ENCODE measurements around the gene ZNF90. TPM values are rescaled to one million over a fixed set of nuclear protein-coding genes. Genes with fewer than 3 reads are reported as not detected.
"Not testable (repeated sequence)": the region's sequence is repeated elsewhere in the genome, so short reads cannot be mapped to it uniquely, and the experiment has no call there.

ZNF90 gene
- total RNA-seq, 4 donors from 2014 or later, result 0.22 to 0.42 TPM; not detected in 2

DNA sequence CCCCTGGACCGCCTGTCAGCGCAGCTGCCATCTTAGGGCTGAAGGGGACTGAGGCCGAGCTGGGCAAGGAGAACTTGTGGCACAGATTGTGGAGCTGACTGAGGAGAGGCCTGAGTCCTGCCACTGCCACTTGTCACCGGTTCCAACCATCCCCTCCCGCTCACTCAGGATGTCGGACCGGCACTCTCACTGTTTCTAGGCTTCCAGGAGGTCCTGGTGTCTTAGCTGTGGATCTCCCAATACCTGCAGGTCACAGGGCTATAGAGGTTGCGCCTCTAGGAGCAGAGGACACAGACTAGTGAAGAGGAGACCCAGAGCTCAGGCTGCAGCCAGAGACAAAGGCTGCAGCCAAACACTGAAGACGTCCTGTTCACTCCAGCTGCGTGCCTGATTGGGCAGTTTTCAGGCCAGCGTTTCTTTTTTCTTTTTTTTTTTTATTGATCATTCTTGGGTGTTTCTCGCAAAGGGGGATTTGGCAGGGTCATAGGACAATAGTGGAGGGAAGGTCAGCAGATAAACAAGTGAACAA, 73.9 kb downstream of the ZNF90 start:
- DNase-seq (no peak), ATAC-seq (no peak)
- H3K4me3 ChIP-seq, result no peak overlapping the region
- no peaks in the 10 kb centered on the region for H3K9me3 ChIP-seq
- no peaks in the 10 kb centered on the region for H3K27me3 ChIP-seq
- TF ChIP-seq, protein P1, sequence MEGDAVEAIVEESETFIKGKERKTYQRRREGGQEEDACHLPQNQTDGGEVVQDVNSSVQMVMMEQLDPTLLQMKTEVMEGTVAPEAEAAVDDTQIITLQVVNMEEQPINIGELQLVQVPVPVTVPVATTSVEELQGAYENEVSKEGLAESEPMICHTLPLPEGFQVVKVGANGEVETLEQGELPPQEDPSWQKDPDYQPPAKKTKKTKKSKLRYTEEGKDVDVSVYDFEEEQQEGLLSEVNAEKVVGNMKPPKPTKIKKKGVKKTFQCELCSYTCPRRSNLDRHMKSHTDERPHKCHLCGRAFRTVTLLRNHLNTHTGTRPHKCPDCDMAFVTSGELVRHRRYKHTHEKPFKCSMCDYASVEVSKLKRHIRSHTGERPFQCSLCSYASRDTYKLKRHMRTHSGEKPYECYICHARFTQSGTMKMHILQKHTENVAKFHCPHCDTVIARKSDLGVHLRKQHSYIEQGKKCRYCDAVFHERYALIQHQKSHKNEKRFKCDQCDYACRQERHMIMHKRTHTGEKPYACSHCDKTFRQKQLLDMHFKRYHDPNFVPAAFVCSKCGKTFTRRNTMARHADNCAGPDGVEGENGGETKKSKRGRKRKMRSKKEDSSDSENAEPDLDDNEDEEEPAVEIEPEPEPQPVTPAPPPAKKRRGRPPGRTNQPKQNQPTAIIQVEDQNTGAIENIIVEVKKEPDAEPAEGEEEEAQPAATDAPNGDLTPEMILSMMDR (IDR thresholded peaks at IDR 0.05 in 4 of 5, conservative IDR thresholded peaks at IDR 0.05 in 1 of 5), result no peak
- TF ChIP-seq POLR2A (IDR thresholded peaks at IDR 0.05), result no peak
- no peaks in the 10 kb centered on the region for H3K4me1 ChIP-seq
- H3K27ac ChIP-seq, result no peak overlapping the region
- in situ Hi-C loops (cut with MboI; ENCODE audit: low sequenced_read_pairs in 4 of 4), result no loop called here
- intact Hi-C loops (cut with DNase I; ENCODE audit: low total_unique reads), result no loop called here
- no peaks in the 10 kb centered on the region for H3K36me3 ChIP-seq

DNA sequence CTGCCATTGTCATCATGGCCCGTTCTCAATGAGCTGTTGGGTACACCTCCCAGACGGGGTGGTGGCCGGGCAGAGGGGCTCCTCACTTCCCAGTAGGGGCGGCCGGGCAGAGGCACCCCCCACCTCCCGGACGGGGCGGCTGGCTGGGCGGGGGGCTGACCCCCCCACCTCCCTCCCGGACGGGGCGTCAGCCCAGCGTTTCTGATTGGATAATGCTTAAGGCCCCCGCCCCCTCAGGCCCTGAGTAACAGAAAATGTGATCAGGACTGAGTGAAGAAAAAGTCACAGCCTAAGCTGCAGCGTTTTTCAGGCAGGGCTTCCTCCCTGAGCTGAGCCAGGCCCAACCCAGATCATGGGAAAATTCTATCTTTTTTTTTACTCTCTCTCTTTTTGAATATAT, 74.7 kb downstream of the ZNF90 start:
- H3K27me3 ChIP-seq; in situ Hi-C loops (cut with MboI; ENCODE audit: low sequenced_read_pairs in 4 of 4); H3K36me3 ChIP-seq; ATAC-seq; DNase-seq; H3K27ac ChIP-seq; intact Hi-C loops (cut with DNase I; ENCODE audit: low total_unique reads); H3K9me3 ChIP-seq; H3K4me3 ChIP-seq; H3K4me1 ChIP-seq: not testable (repeated sequence)

DNA sequence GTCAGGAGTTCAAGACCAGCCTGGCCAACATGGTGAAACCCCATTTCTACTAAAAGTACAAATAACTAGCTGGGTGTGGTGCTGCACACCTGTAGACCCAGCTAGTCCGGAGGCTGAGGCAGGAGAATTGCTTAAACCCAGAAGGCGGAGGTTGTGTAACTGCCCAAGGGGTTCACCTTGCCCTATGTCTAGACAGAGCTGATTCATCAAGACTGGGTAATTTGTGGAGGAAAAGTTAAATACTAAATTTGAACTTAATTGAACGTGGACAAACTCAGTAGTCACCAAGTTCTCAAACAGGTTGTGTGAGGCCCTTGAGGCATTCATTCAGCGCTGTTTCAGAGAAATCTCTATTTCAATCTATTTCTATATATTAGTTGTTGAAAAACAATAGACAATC, 75.5 kb downstream of the ZNF90 start:
- no peaks in the 10 kb centered on the region for H3K4me1 ChIP-seq
- no peaks in the 10 kb centered on the region for H3K27me3 ChIP-seq
- TF ChIP-seq, protein P1 (IDR thresholded peaks at IDR 0.05 in 4 of 5, conservative IDR thresholded peaks at IDR 0.05 in 1 of 5), result no peak
- TF ChIP-seq POLR2A (IDR thresholded peaks at IDR 0.05), result no peak
- DNase-seq (no peak), ATAC-seq (no peak)
- H3K9me3 ChIP-seq, result no peaks in the 10 kb centered on the region
- H3K27ac ChIP-seq, result no peak overlapping the region
- intact Hi-C loops (cut with DNase I; ENCODE audit: low total_unique reads) (no loop called here), in situ Hi-C loops (cut with MboI; ENCODE audit: low sequenced_read_pairs in 4 of 4) (no loop called here)
- H3K36me3 ChIP-seq, result no peaks in the 10 kb centered on the region
- H3K4me3 ChIP-seq, result no peak overlapping the region

DNA sequence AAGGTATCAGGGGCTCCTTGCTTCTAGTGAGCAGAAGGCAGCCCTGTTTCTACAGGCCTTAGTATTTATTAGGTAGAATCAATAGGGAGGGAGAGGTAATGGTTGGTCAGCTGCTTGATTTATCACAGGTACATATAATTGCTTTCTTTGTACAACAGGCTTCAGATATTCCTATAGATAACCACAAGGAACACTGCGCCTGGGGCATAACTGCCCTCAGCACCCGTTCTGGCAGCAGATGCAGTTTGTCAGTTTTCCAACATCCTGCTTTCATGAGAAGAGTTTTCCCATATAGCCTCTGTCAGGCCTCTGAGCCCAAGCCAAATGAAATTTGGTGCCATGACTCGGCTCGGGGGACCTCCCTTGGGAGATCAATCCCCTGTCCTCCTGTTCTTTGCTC, 76.8 kb downstream of the ZNF90 start:
- TF ChIP-seq, protein P1 (IDR thresholded peaks at IDR 0.05 in 4 of 5, conservative IDR thresholded peaks at IDR 0.05 in 1 of 5), result no peak
- TF ChIP-seq POLR2A (IDR thresholded peaks at IDR 0.05), result no peak

DNA sequence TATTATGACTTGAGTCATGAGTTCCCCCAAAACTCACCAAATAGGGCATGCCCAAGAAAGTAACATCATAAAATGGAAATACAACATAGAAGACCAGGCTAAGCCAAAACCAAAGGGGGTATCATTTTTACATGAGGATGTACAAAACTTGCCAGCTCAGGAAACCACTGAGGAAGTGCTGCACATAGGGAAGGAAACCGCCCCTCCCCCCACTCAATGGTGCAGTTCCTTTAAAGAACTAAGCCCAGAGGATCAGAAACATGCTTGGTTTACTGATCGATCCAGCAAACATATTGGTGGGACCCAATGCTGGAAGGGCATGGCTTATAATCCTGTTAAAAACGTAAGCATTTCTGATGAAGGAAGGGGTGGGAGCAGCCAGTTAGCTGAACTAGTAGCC, 85.0 kb downstream of the ZNF90 start:
- ATAC-seq (no peak), DNase-seq (no peak)
- Histone ChIP-seq H3K27me3 (no peaks in the 10 kb centered on the region), H3K36me3 (no peaks in the 10 kb centered on the region), H3K4me3 (no peak overlapping the region), H3K4me1 (no peaks in the 10 kb centered on the region), H3K9me3 (no peaks in the 10 kb centered on the region), H3K27ac (no peak overlapping the region)
- intact Hi-C loops (cut with DNase I; ENCODE audit: low total_unique reads), result no loop called here
- in situ Hi-C loops (cut with MboI; ENCODE audit: low sequenced_read_pairs in 4 of 4), result no loop called here
- no peak for TF ChIP-seq POLR2A (IDR thresholded peaks at IDR 0.05)
- TF ChIP-seq, protein P1 (IDR thresholded peaks at IDR 0.05 in 4 of 5, conservative IDR thresholded peaks at IDR 0.05 in 1 of 5), result no peak

More for the DNA sequence above, 76.8 kb downstream of the ZNF90 start:
- Histone ChIP-seq H3K36me3 (no peaks in the 10 kb centered on the region), H3K9me3 (no peaks in the 10 kb centered on the region), H3K4me3 (no peak overlapping the region), H3K4me1 (no peaks in the 10 kb centered on the region), H3K27me3 (no peaks in the 10 kb centered on the region), H3K27ac (no peak overlapping the region)
- in situ Hi-C loops (cut with MboI; ENCODE audit: low sequenced_read_pairs in 4 of 4) (no loop called here), intact Hi-C loops (cut with DNase I; ENCODE audit: low total_unique reads) (no loop called here)
- DNase-seq (no peak), ATAC-seq (no peak)
